ENCODE data around the gene GATA2. TPM values are rescaled to one million over a fixed set of nuclear protein-coding genes. Genes with fewer than 3 reads are reported as not detected.

The GATA2 gene
- total RNA-seq, 2 donors from 2014 or later, result 181 to 275 TPM

DNA sequence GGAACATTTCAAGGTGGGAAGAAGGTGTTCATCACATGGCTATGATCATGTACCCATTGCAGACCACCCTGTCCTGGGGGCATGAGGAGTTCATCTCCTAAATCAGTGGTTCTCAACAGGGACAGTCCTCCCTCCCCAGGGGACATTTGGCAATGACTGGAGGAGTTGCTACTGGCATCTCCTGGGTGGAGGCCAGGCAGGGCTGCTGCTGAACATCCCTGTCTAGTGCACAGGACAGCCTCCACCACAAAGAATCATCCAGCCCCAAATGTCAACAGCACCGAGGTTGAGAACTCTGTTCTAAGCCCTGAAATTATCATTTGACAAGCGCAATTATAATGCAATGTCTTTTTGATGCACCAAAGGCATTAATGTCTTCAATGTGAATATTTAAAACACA lies 21.9 kb downstream of the GATA2 start:
- no peaks in the 10 kb centered on the region for H3K27me3 ChIP-seq (replicated peaks; ENCODE audit: insufficient read depth)
- no peak for DNase-seq (ENCODE audit: low spot score)
- intact Hi-C loops (cut with DNase I), result no loop called here
- H3K4me3 ChIP-seq, result no peak overlapping the region
- no peaks in the 10 kb centered on the region for H3K36me3 ChIP-seq
- H3K27ac ChIP-seq, result no peak overlapping the region
- H3K9me3 ChIP-seq, result no peaks in the 10 kb centered on the region
- TF ChIP-seq POLR2A (IDR thresholded peaks at IDR 0.05), result no peak
- TF ChIP-seq POLR2AphosphoS5 (IDR thresholded peaks at IDR 0.05), result no peak
- no peak for TF ChIP-seq CTCF (IDR thresholded peaks at IDR 0.05)
- 85% methylated on average over 2 of the region's 2 CpGs for WGBS
- no peaks in the 10 kb centered on the region for H3K4me1 ChIP-seq (replicated peaks)

DNA sequence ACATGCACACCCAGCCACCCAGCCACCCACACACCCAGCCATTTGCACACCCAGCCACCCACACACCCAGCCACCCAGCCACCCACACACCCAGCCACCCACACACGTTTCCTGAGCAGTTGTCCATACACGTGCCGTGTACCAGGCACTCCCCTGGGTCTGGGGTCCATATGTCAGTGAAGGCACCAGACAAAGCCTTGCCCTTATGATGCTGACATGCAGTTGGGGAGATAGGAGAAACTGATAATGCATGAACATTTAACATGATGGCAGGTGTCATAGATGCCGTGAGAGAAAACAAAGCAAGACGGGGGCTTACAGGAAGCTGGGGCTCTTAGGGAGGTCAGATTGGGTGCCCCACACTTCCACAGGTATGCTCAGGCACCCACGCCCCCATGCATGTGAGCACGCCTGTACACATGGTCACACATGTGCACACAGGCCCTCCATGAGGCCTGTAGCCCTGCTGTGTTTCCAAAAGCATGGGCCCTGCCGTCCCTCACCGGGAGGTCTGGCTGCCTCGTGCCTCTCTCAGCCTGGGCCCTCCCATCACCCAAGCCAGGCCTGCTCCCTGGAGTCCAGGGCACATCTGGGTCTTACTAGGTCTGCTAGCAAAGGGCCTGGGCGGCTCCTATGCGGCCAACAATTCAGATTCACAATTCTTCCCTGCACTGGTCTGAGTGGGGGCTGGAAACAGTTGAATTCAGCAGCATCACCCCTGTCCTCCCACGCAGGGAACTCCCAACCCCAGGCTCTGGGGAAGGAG lies 22.7 kb downstream of the GATA2 start:
- Histone ChIP-seq H3K27ac (no peak overlapping the region), H3K4me3 (no peak overlapping the region), H3K27me3 (replicated peaks; ENCODE audit: insufficient read depth) (no peaks in the 10 kb centered on the region), H3K4me1 (replicated peaks) (no peaks in the 10 kb centered on the region), H3K9me3 (no peaks in the 10 kb centered on the region), H3K36me3 (no peaks in the 10 kb centered on the region)
- WGBS, result 84% methylated on average over 13 of the region's 13 CpGs
- TF ChIP-seq POLR2A (IDR thresholded peaks at IDR 0.05) (no peak), POLR2AphosphoS5 (IDR thresholded peaks at IDR 0.05) (no peak), CTCF (IDR thresholded peaks at IDR 0.05) (no peak)
- intact Hi-C loops (cut with DNase I), result no loop called here
- DNase-seq (ENCODE audit: low spot score), result no peak

- Histone ChIP-seq H3K36me3 (no peaks in the 10 kb centered on the region), H3K9me3 (no peaks in the 10 kb centered on the region), H3K4me1 (replicated peaks) (no peaks in the 10 kb centered on the region), H3K27me3 (replicated peaks; ENCODE audit: insufficient read depth) (no peaks in the 10 kb centered on the region), H3K27ac (no peak overlapping the region), H3K4me3 (no peak overlapping the region)
- no peak for TF ChIP-seq POLR2AphosphoS5 (IDR thresholded peaks at IDR 0.05)
- TF ChIP-seq POLR2A (IDR thresholded peaks at IDR 0.05), result no peak
- no peak for TF ChIP-seq CTCF (IDR thresholded peaks at IDR 0.05)
- intact Hi-C loops (cut with DNase I), result no loop called here
- 91% methylated on average over 6 of the region's 6 CpGs for WGBS
- DNase-seq (ENCODE audit: low spot score), result no peak
Observed at GRCh38 chr3:128469556-128469955, 23.4 kb downstream of the GATA2 start.

GRCh38 chr3:128468791-128469527 lies 24.0 kb downstream of the GATA2 start:
- Histone ChIP-seq H3K4me3 (no peak overlapping the region), H3K9me3 (no peaks in the 10 kb centered on the region)
- intact Hi-C loops (cut with DNase I), result no loop called here

More at GRCh38 chr3:128468791-128469527, 24.0 kb downstream of the GATA2 start:
- 95% methylated on average over 10 of the region's 10 CpGs for WGBS
- DNase-seq (ENCODE audit: low spot score), result no peak
- H3K36me3 ChIP-seq, result no peaks in the 10 kb centered on the region
- TF ChIP-seq POLR2AphosphoS5 (IDR thresholded peaks at IDR 0.05), result no peak
- TF ChIP-seq POLR2A (IDR thresholded peaks at IDR 0.05), result no peak
- no peak for TF ChIP-seq CTCF (IDR thresholded peaks at IDR 0.05)
- H3K4me1 ChIP-seq (replicated peaks), result no peaks in the 10 kb centered on the region
- no peaks in the 10 kb centered on the region for H3K27me3 ChIP-seq (replicated peaks; ENCODE audit: insufficient read depth)
- no peak overlapping the region for H3K27ac ChIP-seq

Measured in prostate gland (tissue), 2 donors.